Measurements from ENCODE around the gene WFS1.
A peak's percentile ranks its signal among the peaks of the same experiment; 100 is the strongest.

The WFS1 gene

DNA sequence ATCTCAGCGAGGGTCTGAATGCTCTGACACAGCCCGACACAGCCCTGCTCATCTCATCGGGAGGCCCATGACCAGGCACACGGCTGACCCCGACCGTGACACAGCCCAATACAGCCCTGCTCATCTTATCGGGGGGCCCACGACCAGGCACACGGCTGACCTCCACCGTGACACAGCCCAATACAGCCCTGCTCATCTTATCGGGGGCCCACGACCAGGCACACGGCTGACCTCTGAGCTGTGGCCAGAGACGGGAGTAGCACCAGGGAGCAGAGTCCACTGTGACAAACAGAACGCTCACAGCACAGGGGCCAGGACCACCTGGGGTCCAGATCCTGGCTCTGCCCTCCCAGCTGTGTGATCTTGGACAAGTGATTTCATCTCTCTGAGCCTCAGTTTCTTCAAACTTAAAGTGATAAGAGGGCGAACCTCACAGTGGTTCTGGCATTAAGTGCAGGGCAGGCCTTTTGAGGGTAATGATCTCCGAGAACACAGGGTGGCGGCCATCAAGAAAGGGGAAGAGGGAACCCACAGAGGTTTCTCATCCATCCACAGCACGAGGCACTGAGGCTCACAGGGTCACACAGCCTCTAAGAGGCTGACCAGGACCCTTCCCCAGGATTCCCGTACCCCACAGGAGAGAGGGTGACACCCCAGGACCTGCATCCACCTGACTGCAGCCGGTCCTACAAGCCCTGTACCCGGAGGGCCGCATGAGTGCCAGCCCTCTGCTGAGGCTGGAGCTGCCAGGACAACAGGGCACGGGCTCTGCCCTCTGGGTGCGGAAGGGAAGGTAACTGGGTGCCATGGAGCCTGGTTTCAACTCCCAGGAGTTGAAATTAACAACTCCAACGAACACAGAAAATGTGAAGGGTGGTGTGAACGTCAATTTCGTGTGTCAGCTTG lies 60.1 kb downstream of the WFS1 start:
- H3K4me3 ChIP-seq (ENCODE audit: control insufficient read depth, low read depth, low read length), result no peak overlapping the region
- no peak for DNase-seq (ENCODE audit: low read depth)
- TF ChIP-seq, protein P1, sequence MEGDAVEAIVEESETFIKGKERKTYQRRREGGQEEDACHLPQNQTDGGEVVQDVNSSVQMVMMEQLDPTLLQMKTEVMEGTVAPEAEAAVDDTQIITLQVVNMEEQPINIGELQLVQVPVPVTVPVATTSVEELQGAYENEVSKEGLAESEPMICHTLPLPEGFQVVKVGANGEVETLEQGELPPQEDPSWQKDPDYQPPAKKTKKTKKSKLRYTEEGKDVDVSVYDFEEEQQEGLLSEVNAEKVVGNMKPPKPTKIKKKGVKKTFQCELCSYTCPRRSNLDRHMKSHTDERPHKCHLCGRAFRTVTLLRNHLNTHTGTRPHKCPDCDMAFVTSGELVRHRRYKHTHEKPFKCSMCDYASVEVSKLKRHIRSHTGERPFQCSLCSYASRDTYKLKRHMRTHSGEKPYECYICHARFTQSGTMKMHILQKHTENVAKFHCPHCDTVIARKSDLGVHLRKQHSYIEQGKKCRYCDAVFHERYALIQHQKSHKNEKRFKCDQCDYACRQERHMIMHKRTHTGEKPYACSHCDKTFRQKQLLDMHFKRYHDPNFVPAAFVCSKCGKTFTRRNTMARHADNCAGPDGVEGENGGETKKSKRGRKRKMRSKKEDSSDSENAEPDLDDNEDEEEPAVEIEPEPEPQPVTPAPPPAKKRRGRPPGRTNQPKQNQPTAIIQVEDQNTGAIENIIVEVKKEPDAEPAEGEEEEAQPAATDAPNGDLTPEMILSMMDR (IDR thresholded peaks at IDR 0.05; ENCODE audit: control insufficient read depth, insufficient read depth, low read depth, low read length, missing control alignments), result no peak

DNA sequence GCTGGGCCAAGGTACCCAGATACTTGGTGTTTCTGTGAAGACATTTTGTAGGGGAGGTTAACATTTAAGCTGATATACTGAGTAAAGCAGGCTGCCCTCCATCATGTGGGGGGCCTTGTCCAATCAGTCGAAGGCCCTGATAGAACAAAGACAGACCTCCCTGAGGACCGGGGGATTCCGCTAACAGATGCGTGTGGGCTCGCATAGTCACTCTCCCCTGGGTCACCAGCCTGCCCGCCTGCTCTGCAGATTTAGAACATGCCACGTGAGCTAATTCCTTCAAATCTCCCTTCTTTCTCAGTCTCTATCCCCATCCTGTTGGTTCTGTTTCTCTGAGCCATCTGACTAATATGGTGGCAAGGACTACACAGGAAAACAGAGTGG lies 60.7 kb downstream of the WFS1 start:
- DNase-seq (ENCODE audit: low read depth), result no peak
- H3K4me3 ChIP-seq (ENCODE audit: control insufficient read depth, low read depth, low read length), result no peak overlapping the region
- TF ChIP-seq, protein P1 (IDR thresholded peaks at IDR 0.05; ENCODE audit: control insufficient read depth, insufficient read depth, low read depth, low read length, missing control alignments), result no peak

DNA sequence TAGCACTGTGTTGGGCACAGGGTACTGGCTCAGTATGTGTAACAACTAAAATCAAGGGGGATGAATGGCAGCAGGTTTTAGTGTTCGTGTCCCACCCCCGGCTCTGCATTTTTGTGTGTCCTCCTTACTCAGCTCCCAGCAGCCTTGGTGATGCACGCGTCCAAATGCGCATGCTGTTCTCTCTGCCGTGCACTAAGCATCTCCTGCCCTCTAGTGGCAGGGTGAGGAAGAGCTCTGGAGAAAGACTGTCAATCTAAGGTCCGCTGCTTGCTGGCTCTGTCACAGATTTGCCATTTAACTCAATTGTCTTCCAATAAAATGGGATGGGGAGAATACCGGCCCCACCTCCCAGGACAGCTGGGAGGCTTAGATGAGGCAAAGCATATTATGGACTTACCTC lies 61.4 kb downstream of the WFS1 start:
- TF ChIP-seq, protein P1 (IDR thresholded peaks at IDR 0.05; ENCODE audit: control insufficient read depth, insufficient read depth, low read depth, low read length, missing control alignments), result peak; percentile 74
- no peak for DNase-seq (ENCODE audit: low read depth)
- no peak overlapping the region for H3K4me3 ChIP-seq (ENCODE audit: control insufficient read depth, low read depth, low read length)

DNA sequence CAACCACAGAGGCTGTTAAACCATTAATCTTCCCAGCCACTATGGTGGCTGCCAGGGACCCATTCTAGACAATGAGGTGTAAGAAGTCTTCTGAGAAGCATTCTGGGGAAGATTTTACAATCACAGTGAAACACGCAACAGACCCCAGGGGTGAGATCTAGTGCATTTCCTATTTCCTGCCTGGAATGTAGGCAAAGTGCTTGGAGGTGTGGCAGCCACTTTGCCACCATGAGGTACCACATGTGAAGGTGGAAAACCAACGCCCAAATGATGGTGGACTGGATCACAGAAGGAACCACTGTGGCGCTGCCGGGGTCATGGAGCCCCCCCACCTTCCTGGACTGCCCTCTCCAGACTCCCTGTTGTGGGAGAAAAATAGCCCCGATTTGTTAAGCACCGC lies 61.8 kb downstream of the WFS1 start:
- no peak for DNase-seq (ENCODE audit: low read depth)
- TF ChIP-seq, protein P1 (IDR thresholded peaks at IDR 0.05; ENCODE audit: control insufficient read depth, insufficient read depth, low read depth, low read length, missing control alignments), result no peak
- no peak overlapping the region for H3K4me3 ChIP-seq (ENCODE audit: control insufficient read depth, low read depth, low read length)

- no peak overlapping the region for H3K4me3 ChIP-seq (ENCODE audit: control insufficient read depth, low read depth, low read length)
- TF ChIP-seq, protein P1 (IDR thresholded peaks at IDR 0.05; ENCODE audit: control insufficient read depth, insufficient read depth, low read depth, low read length, missing control alignments), result peak; percentile 94
- DNase-seq (ENCODE audit: low read depth), result no peak
Observed at GRCh38 chr4:6332042-6332668, 62.5 kb downstream of the WFS1 start.

GRCh38 chr4:6332669-6333050 lies 63.0 kb downstream of the WFS1 start:
- DNase-seq (ENCODE audit: low read depth), result no peak
- TF ChIP-seq, protein P1 (IDR thresholded peaks at IDR 0.05; ENCODE audit: control insufficient read depth, insufficient read depth, low read depth, low read length, missing control alignments), result no peak
- no peak overlapping the region for H3K4me3 ChIP-seq (ENCODE audit: control insufficient read depth, low read depth, low read length)
